AG10803 (cell line): ENCODE measurements around the gene ZDHHC19.
"Not testable (repeated sequence)": the region's sequence is repeated elsewhere in the genome, so short reads cannot be mapped to it uniquely, and the experiment has no call there.

Experiments
- DNase-seq: peaks from one replicate; pipeline ENCODE4 v3.0.0; 2010; ENCODE audit warnings: low read depth
- H3K4me3 ChIP-seq: 2 replicates; pipeline ENCODE4 v1.5.1; 2011; ENCODE audit warnings: mild to moderate bottlenecking, low read length, control low read depth
- TF ChIP-seq, protein P1 (sequence below): conservative IDR thresholded peaks from 2 replicates; pipeline ENCODE4 v1.5.1; 2011; ENCODE audit warnings: mild to moderate bottlenecking, low read length, control low read depth, inconsistent platforms

Gene ZDHHC19

DNA sequence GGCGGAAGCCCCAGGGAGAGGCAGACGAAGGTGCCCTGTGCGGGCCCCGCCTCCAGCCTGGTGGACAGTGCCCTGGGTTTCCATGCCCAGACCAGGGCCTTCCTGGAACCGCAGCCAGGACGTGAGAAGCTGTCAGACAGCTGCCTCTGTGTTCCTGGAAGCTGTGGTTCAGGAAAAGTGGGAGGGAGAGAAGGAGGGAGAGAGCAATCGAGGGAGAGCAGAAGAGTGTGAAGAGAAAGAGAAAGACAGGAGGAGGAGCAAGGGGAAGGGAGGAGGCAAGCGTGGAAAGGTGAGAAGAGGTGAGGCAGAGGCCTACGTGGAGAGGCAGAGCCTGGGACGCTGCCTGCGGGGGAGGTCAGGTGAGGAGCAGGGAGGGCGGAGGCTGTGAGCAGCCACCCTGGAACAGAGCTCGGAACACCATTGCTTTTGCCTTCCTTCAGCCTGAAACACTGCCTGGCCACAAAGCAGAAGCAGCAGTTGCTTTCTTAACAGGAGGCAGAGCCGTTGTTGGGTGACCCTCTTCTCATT is 18.6 kb downstream of the ZDHHC19 start:
- TF ChIP-seq, protein P1, sequence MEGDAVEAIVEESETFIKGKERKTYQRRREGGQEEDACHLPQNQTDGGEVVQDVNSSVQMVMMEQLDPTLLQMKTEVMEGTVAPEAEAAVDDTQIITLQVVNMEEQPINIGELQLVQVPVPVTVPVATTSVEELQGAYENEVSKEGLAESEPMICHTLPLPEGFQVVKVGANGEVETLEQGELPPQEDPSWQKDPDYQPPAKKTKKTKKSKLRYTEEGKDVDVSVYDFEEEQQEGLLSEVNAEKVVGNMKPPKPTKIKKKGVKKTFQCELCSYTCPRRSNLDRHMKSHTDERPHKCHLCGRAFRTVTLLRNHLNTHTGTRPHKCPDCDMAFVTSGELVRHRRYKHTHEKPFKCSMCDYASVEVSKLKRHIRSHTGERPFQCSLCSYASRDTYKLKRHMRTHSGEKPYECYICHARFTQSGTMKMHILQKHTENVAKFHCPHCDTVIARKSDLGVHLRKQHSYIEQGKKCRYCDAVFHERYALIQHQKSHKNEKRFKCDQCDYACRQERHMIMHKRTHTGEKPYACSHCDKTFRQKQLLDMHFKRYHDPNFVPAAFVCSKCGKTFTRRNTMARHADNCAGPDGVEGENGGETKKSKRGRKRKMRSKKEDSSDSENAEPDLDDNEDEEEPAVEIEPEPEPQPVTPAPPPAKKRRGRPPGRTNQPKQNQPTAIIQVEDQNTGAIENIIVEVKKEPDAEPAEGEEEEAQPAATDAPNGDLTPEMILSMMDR = no peak
- no peak overlapping the region for H3K4me3 ChIP-seq
- DNase-seq = no peak

DNA sequence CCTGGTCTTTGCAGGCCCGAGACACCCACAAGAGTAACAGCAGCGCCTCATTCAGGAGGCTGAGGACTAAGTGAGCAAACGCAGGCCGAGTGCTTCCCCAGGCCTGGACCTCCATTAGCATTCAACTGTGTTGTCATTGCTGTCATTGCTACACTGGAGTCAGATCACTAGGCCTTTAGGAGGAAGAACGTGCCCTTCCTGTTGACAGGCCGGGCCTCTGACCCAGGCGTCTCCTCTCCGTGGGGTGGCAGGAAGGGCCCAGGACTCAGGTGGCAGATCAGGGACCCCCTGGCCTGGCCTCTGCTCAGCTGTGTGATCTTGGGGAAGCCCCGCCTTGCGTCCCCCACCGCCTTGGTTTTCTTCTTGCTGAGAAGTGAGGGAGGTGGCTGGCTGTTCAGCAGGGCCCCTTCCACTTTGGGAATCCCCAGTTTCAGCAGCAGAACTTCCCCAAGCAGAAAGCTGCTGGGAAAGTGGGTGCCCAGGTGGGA is 19.1 kb downstream of the ZDHHC19 start:
- H3K4me3 ChIP-seq = no peak overlapping the region
- DNase-seq = no peak
- TF ChIP-seq, protein P1 = no peak

DNA sequence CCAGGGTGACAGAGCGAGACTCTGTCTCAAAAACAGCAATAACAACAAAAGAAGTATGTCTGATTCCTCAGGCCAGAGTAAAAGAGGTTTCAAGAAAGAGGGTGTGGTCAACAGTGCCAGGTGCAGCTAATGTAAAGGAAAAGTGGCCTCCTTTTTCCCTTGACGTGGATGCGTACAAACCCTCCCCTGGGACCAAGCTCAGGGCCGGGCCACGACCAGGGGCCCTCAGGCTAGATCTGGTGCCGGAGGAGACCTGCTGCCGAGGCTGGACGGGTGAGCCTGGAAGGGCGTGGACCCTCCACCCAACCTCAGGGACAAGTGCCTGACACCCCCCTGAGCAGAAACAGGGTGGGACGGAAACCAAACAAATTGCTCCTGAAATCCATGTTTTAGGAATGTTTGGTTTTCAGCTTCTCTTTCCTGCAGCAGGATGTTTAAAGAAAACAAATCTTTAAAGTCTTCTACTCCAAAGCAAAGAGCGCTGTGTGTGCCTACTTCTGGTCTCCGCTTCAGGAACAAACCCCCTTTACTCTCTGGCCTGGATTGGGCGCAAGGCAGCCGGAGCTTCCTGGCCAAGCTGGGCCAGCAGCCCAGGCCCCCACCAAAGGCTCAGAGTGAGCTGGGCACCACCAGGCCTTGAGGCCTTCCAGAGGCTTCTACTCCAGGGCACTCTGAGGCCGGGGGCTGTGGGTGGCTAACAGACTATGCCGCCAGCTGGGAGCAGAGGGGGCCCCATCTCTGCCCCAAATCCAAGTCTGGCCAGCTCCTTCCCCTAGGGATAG is 21.4 kb downstream of the ZDHHC19 start:
- DNase-seq = no peak
- H3K4me3 ChIP-seq = no peak overlapping the region
- TF ChIP-seq, protein P1 = no peak

DNA sequence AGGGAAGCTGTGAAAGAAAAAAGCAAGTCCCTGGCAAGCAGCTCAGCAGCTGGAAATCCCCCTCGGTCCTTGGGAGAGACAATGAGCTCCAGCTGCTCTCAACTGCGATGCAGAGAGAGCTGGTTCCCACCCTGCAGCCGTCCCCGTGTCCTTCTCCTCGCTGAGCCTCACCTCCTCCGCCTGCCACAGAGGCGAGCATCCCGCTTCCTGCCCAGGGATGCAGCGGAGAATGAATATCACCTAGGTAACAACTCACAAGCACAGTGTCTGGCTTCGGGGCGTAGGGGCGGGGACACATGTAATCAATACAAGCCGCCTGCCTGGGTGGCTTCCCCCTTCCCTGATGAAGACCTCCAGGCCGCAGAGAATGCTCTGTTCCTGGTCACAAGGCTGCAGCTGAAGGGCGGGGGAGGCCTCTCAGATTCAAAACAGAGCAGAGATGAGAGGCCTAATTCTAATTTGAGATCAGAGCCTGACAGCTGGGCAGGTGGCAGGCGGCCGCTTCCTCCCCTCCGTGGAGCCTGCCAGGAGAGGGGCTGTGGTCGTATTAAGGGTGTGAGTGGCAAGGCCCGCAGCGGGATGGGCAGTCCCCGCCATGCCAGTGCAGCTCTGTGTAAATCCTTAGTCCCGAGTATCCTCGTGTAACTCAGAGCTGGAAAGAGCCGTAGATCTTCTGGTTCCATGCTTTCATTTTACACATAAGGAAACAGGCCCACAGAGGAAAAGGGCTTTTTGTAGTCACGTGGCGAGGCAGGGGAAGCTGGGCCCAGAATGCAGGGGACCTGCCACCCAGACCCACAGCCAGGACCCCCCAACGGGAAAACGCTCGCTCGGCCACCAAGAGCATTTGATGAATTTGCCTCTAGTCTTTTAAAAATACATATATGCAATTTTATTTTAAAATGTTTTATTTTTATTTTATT is 24.3 kb downstream of the ZDHHC19 start:
- TF ChIP-seq, protein P1 = no peak
- DNase-seq = no peak
- no peak overlapping the region for H3K4me3 ChIP-seq

DNA sequence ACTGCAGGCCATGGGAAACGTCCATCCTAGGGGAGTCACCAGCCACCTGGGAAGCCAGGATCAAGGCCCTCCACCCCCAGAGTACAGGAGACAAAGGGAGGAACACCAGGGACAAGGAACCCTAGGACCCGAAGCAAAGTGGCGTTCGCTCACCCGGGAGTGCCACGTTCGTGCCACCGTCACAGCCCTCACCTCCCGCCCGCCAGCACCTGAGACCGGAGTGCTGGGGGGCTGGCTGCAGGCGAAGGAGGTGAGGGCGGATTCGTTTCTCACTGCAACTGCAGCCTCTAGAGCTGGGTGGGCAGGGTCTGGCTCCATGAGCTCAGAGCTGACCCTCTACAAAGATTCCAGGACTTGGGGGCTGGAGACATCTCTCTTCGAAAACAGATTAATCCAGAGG is 26.3 kb downstream of the ZDHHC19 start:
- no peak for DNase-seq
- H3K4me3 ChIP-seq = no peak overlapping the region
- TF ChIP-seq, protein P1 = no peak

DNA sequence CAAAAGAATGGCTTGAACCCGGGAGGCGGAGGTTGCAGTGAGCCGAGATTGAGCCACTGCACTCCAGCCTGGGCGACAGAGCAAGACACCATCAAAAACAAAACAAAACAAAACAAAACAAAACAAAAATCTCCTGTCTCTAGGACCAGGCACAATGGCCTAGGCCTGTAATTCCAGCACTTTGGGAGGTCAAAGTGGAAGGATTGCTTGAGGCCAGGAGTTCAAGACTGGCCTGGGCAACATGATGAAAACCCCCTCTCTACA is 27.1 kb downstream of the ZDHHC19 start:
- not testable (repeated sequence) for DNase-seq, H3K4me3 ChIP-seq

DNA sequence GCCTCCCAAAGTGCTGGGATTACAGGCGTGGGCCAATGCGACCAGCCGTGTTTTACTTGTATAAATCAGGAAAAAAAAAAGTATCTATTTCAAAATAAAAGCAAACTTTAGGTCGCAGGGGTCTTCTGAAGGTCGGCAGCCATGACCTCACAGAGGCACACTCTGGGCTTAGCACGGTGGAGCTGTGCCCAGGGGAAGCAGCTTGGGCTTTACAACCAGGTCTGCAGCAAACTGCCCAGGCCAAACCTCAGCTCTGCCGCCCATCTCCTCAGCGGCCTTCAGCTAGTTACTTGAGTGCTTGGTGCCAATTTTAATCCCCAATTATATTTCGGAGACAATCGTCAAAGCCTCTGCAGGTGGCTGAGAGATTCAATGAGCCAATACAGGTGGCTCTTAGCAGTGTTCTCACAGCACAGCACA is 30.1 kb downstream of the ZDHHC19 start:
- DNase-seq = no peak
- TF ChIP-seq, protein P1 = no peak
- H3K4me3 ChIP-seq = no peak overlapping the region
